Fibroblast of lung (primary cell): ENCODE results near the gene GPD1L.

ENCODE experiments used
- EZH2 ChIP-seq: IDR thresholded peaks from 2 replicates; pipeline ENCODE4 v1.5.1; 2012; ENCODE audit warnings: low read length, control low read depth, mild to moderate bottlenecking; ENCODE audit errors: missing control alignments
- TF ChIP-seq, protein P1 (sequence below), 2 donors: IDR thresholded peaks in 1 of 2; conservative IDR thresholded peaks in 1 of 2; 1 replicate in 1 of 2; 2 replicates in 1 of 2; pipeline ENCODE4 v1.5.1; 2011 to 2012; ENCODE audit warnings: low read length in 2 of 2, control low read depth in 1 of 2, inconsistent platforms in 1 of 2, low read depth in 1 of 2, mild to moderate bottlenecking in 1 of 2

DNA sequence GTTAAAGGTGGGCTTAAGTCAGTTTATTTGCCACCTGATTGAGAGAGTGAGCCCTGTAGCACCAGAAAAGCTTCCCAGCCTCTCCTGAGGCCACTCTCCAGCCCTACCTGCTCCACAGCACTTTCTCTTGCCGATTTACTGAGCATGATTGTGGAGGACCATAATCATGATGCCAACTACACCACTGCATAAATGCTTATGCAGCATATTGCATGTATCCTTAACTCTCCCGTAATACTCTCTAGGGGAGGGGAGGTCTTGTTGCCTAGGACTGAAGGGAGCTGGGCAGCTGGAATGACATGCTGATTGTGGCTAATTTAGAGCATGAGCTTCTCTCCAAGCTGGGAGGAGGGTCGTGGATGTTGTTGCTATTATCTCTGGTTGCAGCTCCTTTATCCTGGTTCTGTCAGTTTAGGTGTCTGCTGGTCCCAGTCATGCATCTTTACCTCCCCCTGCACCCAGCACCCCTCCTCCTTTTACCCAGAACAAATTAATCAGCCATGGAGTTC, 54.3 kb downstream of the GPD1L start:
- TF ChIP-seq, protein P1, sequence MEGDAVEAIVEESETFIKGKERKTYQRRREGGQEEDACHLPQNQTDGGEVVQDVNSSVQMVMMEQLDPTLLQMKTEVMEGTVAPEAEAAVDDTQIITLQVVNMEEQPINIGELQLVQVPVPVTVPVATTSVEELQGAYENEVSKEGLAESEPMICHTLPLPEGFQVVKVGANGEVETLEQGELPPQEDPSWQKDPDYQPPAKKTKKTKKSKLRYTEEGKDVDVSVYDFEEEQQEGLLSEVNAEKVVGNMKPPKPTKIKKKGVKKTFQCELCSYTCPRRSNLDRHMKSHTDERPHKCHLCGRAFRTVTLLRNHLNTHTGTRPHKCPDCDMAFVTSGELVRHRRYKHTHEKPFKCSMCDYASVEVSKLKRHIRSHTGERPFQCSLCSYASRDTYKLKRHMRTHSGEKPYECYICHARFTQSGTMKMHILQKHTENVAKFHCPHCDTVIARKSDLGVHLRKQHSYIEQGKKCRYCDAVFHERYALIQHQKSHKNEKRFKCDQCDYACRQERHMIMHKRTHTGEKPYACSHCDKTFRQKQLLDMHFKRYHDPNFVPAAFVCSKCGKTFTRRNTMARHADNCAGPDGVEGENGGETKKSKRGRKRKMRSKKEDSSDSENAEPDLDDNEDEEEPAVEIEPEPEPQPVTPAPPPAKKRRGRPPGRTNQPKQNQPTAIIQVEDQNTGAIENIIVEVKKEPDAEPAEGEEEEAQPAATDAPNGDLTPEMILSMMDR (conservative IDR thresholded peaks at IDR 0.05 in 1 of 2, IDR thresholded peaks at IDR 0.05 in 1 of 2; ENCODE audit: low read depth in 1 of 2, low read length in 2 of 2), result no peak
- no peak for TF ChIP-seq EZH2
